ENCODE data around the gene PGAM5. TPM values are rescaled to one million over a fixed set of nuclear protein-coding genes. Genes with fewer than 3 reads are reported as not detected.

The PGAM5 gene
- polyA plus RNA-seq, 1 donor from 2014 or later = 32.5 TPM

DNA sequence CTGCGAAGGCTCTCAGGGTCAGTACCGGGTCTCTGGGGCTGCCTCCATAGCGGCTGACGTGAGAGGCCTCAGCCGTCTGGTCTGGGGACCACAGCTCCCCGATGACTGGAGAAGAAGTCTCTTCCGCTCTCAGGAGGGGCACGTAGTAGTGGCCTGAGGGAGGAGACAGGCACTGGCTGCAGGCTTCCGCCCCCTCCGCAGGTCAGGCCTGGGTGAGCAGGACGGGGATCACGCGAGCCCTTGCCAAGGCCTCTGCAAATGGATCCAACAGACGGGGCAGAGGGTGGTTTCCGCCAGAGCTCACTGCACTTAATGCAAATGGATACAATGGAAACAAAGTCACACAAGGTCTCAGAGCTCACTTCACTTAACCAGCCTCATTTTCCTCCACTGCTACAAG lies 26.3 kb downstream of the PGAM5 start:
- H4K20me1 ChIP-seq (ENCODE audit: insufficient read depth) = no peaks in the 10 kb centered on the region
- no peak overlapping the region for H3K4me2 ChIP-seq (ENCODE audit: low read length)
- no peaks in the 10 kb centered on the region for H3F3A ChIP-seq (ENCODE audit: insufficient read depth, low read length, poor library complexity, severe bottlenecking)
- H3K36me3 ChIP-seq (ENCODE audit: insufficient read depth, low read length) = peaks cover 6% of the 10 kb centered on the region
- H3K9ac ChIP-seq (ENCODE audit: low read length) = no peak overlapping the region
- no peak overlapping the region for H3K4me3 ChIP-seq (ENCODE audit: low read length)
- no peaks in the 10 kb centered on the region for H3K27me3 ChIP-seq (ENCODE audit: insufficient read depth, low read depth, low read length)
- no peak overlapping the region for H2AFZ ChIP-seq (ENCODE audit: low read depth, low read length)
- no peak overlapping the region for H3K27ac ChIP-seq (ENCODE audit: low read length)
- no peaks in the 10 kb centered on the region for H3K79me2 ChIP-seq (replicated peaks; ENCODE audit: insufficient read depth, low read length)
- no peaks in the 10 kb centered on the region for H3K9me2 ChIP-seq (ENCODE audit: insufficient read depth, low read length)
- H3K9me3 ChIP-seq (ENCODE audit: low read length) = no peaks in the 10 kb centered on the region
- TF ChIP-seq TAF1 (IDR thresholded peaks at IDR 0.05; ENCODE audit: low read depth) (no peak), EP300 (conservative IDR thresholded peaks at IDR 0.05; ENCODE audit: poor library complexity, severe bottlenecking) (no peak), POLR2AphosphoS5 (IDR thresholded peaks at IDR 0.05) (no peak), SMC3 (conservative IDR thresholded peaks at IDR 0.05; ENCODE audit: poor library complexity) (no peak), MXI1 (conservative IDR thresholded peaks at IDR 0.05; ENCODE audit: poor library complexity, severe bottlenecking) (no peak)
- TF ChIP-seq, protein P1, sequence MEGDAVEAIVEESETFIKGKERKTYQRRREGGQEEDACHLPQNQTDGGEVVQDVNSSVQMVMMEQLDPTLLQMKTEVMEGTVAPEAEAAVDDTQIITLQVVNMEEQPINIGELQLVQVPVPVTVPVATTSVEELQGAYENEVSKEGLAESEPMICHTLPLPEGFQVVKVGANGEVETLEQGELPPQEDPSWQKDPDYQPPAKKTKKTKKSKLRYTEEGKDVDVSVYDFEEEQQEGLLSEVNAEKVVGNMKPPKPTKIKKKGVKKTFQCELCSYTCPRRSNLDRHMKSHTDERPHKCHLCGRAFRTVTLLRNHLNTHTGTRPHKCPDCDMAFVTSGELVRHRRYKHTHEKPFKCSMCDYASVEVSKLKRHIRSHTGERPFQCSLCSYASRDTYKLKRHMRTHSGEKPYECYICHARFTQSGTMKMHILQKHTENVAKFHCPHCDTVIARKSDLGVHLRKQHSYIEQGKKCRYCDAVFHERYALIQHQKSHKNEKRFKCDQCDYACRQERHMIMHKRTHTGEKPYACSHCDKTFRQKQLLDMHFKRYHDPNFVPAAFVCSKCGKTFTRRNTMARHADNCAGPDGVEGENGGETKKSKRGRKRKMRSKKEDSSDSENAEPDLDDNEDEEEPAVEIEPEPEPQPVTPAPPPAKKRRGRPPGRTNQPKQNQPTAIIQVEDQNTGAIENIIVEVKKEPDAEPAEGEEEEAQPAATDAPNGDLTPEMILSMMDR (IDR thresholded peaks at IDR 0.05; ENCODE audit: poor library complexity, severe bottlenecking) = no peak
- TF ChIP-seq, protein P2, sequence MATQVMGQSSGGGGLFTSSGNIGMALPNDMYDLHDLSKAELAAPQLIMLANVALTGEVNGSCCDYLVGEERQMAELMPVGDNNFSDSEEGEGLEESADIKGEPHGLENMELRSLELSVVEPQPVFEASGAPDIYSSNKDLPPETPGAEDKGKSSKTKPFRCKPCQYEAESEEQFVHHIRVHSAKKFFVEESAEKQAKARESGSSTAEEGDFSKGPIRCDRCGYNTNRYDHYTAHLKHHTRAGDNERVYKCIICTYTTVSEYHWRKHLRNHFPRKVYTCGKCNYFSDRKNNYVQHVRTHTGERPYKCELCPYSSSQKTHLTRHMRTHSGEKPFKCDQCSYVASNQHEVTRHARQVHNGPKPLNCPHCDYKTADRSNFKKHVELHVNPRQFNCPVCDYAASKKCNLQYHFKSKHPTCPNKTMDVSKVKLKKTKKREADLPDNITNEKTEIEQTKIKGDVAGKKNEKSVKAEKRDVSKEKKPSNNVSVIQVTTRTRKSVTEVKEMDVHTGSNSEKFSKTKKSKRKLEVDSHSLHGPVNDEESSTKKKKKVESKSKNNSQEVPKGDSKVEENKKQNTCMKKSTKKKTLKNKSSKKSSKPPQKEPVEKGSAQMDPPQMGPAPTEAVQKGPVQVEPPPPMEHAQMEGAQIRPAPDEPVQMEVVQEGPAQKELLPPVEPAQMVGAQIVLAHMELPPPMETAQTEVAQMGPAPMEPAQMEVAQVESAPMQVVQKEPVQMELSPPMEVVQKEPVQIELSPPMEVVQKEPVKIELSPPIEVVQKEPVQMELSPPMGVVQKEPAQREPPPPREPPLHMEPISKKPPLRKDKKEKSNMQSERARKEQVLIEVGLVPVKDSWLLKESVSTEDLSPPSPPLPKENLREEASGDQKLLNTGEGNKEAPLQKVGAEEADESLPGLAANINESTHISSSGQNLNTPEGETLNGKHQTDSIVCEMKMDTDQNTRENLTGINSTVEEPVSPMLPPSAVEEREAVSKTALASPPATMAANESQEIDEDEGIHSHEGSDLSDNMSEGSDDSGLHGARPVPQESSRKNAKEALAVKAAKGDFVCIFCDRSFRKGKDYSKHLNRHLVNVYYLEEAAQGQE (IDR thresholded peaks at IDR 0.05; ENCODE audit: borderline replicate concordance) = no peak

DNA sequence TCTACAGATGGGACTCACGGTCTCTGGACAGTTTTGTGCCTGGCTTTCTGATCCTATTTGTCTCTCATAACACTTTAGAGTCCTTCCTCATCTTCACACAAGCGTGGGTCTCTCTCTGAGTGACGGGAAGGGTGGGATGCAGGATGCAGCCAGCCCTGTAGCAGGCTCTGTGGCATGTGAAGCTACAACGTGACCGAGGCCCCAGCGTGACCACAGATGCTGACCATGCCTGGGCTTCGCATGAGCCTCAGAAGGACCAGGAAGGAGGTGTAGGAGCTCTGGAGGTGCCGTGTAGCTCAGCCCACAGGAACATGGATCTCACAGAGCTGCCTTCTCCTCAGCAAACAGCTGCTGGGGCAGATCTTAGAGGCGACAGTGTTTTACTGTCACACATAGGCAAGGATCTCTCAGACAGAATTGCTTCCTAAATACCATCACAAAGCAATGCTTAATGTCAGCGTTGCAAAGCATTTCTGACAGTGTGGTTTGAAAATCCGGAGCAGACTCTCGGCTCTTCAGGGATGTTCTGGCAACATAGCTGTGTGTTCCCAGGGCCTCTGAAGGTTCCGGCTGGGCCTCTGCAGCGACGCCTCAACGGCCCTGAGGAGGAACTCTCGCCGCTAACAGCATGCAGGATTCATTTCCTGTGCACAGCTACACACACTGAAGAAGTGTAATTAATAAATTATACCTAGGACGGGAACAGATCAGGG lies 29.1 kb downstream of the PGAM5 start:
- H3K9me3 ChIP-seq (ENCODE audit: low read length) = no peaks in the 10 kb centered on the region
- H2AFZ ChIP-seq (ENCODE audit: low read depth, low read length) = no peak overlapping the region
- no peaks in the 10 kb centered on the region for H3F3A ChIP-seq (ENCODE audit: insufficient read depth, low read length, poor library complexity, severe bottlenecking)
- H3K9me2 ChIP-seq (ENCODE audit: insufficient read depth, low read length) = no peaks in the 10 kb centered on the region
- H3K9ac ChIP-seq (ENCODE audit: low read length) = no peak overlapping the region
- no peaks in the 10 kb centered on the region for H3K27me3 ChIP-seq (ENCODE audit: insufficient read depth, low read depth, low read length)
- H3K36me3 ChIP-seq (ENCODE audit: insufficient read depth, low read length) = peaks cover 6% of the 10 kb centered on the region
- H4K20me1 ChIP-seq (ENCODE audit: insufficient read depth) = no peaks in the 10 kb centered on the region
- H3K79me2 ChIP-seq (replicated peaks; ENCODE audit: insufficient read depth, low read length) = no peaks in the 10 kb centered on the region
- H3K4me2 ChIP-seq (ENCODE audit: low read length) = no peak overlapping the region
- no peak overlapping the region for H3K4me3 ChIP-seq (ENCODE audit: low read length)
- no peak for TF ChIP-seq POLR2AphosphoS5 (IDR thresholded peaks at IDR 0.05)
- TF ChIP-seq, protein P2 (IDR thresholded peaks at IDR 0.05; ENCODE audit: borderline replicate concordance) = no peak
- no peak for TF ChIP-seq SMC3 (conservative IDR thresholded peaks at IDR 0.05; ENCODE audit: poor library complexity)
- TF ChIP-seq EP300 (conservative IDR thresholded peaks at IDR 0.05; ENCODE audit: poor library complexity, severe bottlenecking) = no peak
- TF ChIP-seq TAF1 (IDR thresholded peaks at IDR 0.05; ENCODE audit: low read depth) = no peak
- TF ChIP-seq, protein P1 (IDR thresholded peaks at IDR 0.05; ENCODE audit: poor library complexity, severe bottlenecking) = no peak
- TF ChIP-seq EZH2 (IDR thresholded peaks at IDR 0.05; ENCODE audit: borderline replicate concordance, insufficient read depth, low read length, poor library complexity, severe bottlenecking) = no peak
- TF ChIP-seq MXI1 (conservative IDR thresholded peaks at IDR 0.05; ENCODE audit: poor library complexity, severe bottlenecking) = no peak
- no peak for TF ChIP-seq RAD21 (conservative IDR thresholded peaks at IDR 0.05)
- no peak overlapping the region for H3K27ac ChIP-seq (ENCODE audit: low read length)
